Measurements from ENCODE around the gene SYTL2.

The SYTL2 gene

GRCh38 chr11:85759915-85760314 is 51.0 kb downstream of the SYTL2 start:
- H3K9me2 ChIP-seq (replicated peaks; ENCODE audit: low read depth, low read length) = no peaks in the 10 kb centered on the region
- H4K20me1 ChIP-seq (ENCODE audit: insufficient read depth, low read length, poor library complexity, severe bottlenecking) = no peaks in the 10 kb centered on the region
- 0 out of 2 replicates have a peak, but pooled peaks cover 5% of the 10 kb centered on the region for H3F3A ChIP-seq (ENCODE audit: low read depth)
- no peak overlapping the region for H3K9ac ChIP-seq (ENCODE audit: low read depth, low read length, poor library complexity, severe bottlenecking)
- no peaks in the 10 kb centered on the region for H3K36me3 ChIP-seq (ENCODE audit: insufficient read depth, low read length)
- H3K9me3 ChIP-seq (ENCODE audit: insufficient read depth, low read depth, low read length) = no peaks in the 10 kb centered on the region
- no peak overlapping the region for H3K4me2 ChIP-seq (ENCODE audit: low read depth, low read length, poor library complexity, severe bottlenecking)
- H3K79me2 ChIP-seq (ENCODE audit: insufficient read depth, low read length) = no peaks in the 10 kb centered on the region
- no peak overlapping the region for H3K4me3 ChIP-seq (ENCODE audit: low read length, poor library complexity, severe bottlenecking)
- peaks cover 46% of the 10 kb centered on the region for H3K27me3 ChIP-seq (ENCODE audit: insufficient read depth, low read length, poor library complexity, severe bottlenecking)
- H2AFZ ChIP-seq (ENCODE audit: low read length) = no peak overlapping the region
- peaks cover 48% of the 10 kb centered on the region for H3K4me1 ChIP-seq (ENCODE audit: insufficient read depth, low read length, poor library complexity, severe bottlenecking)
- TF ChIP-seq EZH2phosphoT487 (IDR thresholded peaks at IDR 0.05; ENCODE audit: borderline replicate concordance) = no peak
- no peak for TF ChIP-seq CTCF (conservative IDR thresholded peaks at IDR 0.05; ENCODE audit: low read length)

DNA sequence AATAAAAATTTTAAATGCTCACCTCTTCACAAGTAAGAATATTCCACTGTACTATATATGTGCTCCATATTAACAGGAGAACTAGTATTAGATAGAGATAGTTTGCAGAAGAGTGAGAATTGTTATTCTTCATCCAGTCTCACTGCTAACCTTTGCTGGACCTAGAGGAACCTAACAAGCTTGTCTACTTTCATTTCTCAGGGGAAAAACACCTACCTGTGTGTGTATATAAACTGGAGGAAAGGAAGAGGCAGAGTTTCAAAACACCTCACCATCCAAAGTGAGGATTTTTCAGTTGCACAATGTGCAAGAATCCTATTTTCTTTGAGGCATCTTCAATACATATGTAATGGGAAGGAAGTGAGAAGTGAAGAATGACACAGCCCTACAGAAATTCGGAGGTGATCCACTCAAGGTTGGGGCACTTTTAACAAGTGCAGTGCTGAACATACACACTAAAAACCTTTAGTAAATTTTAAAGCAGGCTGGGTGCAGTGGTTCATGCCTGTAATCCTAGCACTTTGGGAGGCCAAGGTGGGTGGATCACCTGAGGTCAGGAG is 52.4 kb downstream of the SYTL2 start:
- Histone ChIP-seq H3K27me3 (ENCODE audit: insufficient read depth, low read length, poor library complexity, severe bottlenecking) (peaks cover 37% of the 10 kb centered on the region), H2AFZ (ENCODE audit: low read length) (no peak overlapping the region), H3K36me3 (ENCODE audit: insufficient read depth, low read length) (no peaks in the 10 kb centered on the region), H3K4me3 (ENCODE audit: low read length, poor library complexity, severe bottlenecking) (no peak overlapping the region), H3K9me3 (ENCODE audit: insufficient read depth, low read depth, low read length) (no peaks in the 10 kb centered on the region), H4K20me1 (ENCODE audit: insufficient read depth, low read length, poor library complexity, severe bottlenecking) (no peaks in the 10 kb centered on the region), H3K9ac (ENCODE audit: low read depth, low read length, poor library complexity, severe bottlenecking) (no peak overlapping the region), H3K4me1 (ENCODE audit: insufficient read depth, low read length, poor library complexity, severe bottlenecking) (peaks cover 58% of the 10 kb centered on the region), H3K4me2 (ENCODE audit: low read depth, low read length, poor library complexity, severe bottlenecking) (no peak overlapping the region), H3K9me2 (replicated peaks; ENCODE audit: low read depth, low read length) (no peaks in the 10 kb centered on the region), H3K79me2 (ENCODE audit: insufficient read depth, low read length) (no peaks in the 10 kb centered on the region), H3F3A (ENCODE audit: low read depth) (0 out of 2 replicates have a peak, but pooled peaks cover 5% of the 10 kb centered on the region)
- TF ChIP-seq CTCF (conservative IDR thresholded peaks at IDR 0.05; ENCODE audit: low read length) = no peak
- TF ChIP-seq EZH2phosphoT487 (IDR thresholded peaks at IDR 0.05; ENCODE audit: borderline replicate concordance) = no peak

DNA sequence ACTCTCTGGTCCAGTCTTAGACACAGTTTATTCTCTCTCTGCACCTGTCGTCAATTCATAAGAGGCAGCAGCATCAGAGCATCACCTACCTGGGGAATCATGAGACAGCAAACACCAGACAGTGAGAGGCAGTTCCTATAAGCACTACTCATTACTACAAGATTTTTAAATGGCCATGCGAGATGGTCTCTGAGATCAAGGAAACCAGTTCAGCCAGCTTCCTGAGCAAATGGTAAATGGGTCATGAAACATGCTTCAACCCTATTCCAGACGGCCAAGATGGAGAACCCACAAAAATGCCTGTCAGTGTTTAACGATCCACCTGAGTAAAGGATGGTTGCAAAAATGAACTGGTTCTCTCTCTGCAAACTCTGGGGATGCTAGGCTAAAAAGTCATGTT is 52.9 kb downstream of the SYTL2 start:
- no peaks in the 10 kb centered on the region for H3K36me3 ChIP-seq (ENCODE audit: insufficient read depth, low read length)
- H3K9me2 ChIP-seq (replicated peaks; ENCODE audit: low read depth, low read length) = no peaks in the 10 kb centered on the region
- H3K4me2 ChIP-seq (ENCODE audit: low read depth, low read length, poor library complexity, severe bottlenecking) = no peak overlapping the region
- no peaks in the 10 kb centered on the region for H3K79me2 ChIP-seq (ENCODE audit: insufficient read depth, low read length)
- no peak overlapping the region for H2AFZ ChIP-seq (ENCODE audit: low read length)
- no peaks in the 10 kb centered on the region for H4K20me1 ChIP-seq (ENCODE audit: insufficient read depth, low read length, poor library complexity, severe bottlenecking)
- no peak overlapping the region for H3K9ac ChIP-seq (ENCODE audit: low read depth, low read length, poor library complexity, severe bottlenecking)
- H3K9me3 ChIP-seq (ENCODE audit: insufficient read depth, low read depth, low read length) = no peaks in the 10 kb centered on the region
- 0 out of 2 replicates have a peak, but pooled peaks cover 5% of the 10 kb centered on the region for H3F3A ChIP-seq (ENCODE audit: low read depth)
- H3K4me3 ChIP-seq (ENCODE audit: low read length, poor library complexity, severe bottlenecking) = no peak overlapping the region
- peaks cover 32% of the 10 kb centered on the region for H3K27me3 ChIP-seq (ENCODE audit: insufficient read depth, low read length, poor library complexity, severe bottlenecking)
- peaks cover 63% of the 10 kb centered on the region for H3K4me1 ChIP-seq (ENCODE audit: insufficient read depth, low read length, poor library complexity, severe bottlenecking)
- TF ChIP-seq CTCF (conservative IDR thresholded peaks at IDR 0.05; ENCODE audit: low read length) (no peak), EZH2phosphoT487 (IDR thresholded peaks at IDR 0.05; ENCODE audit: borderline replicate concordance) (no peak)
